Astrocyte (in vitro differentiated cells and primary cell): ENCODE measurements around the gene SLC6A2.

ENCODE experiments used
- CTCF ChIP-seq: IDR thresholded peaks from 2 replicates; pipeline ENCODE4 v1.5.1; 2011; ENCODE audit warnings: low read depth, mild to moderate bottlenecking, inconsistent platforms, low read length, moderate library complexity; ENCODE audit not compliant: insufficient read depth
- EZH2 ChIP-seq: IDR thresholded peaks from 2 replicates; pipeline ENCODE4 v1.6.1; 2012; ENCODE audit warnings: mild to moderate bottlenecking, low read length, inconsistent platforms; ENCODE audit not compliant: insufficient read depth

- TF ChIP-seq CTCF (no peak), EZH2 (no peak)
These were observed 10.2 kb downstream of the SLC6A2 start for GRCh38 chr16:55666012-55666411.
